GM10266 (cell line): ENCODE measurements around the gene QPCT.
"Not testable (repeated sequence)": the region's sequence is repeated elsewhere in the genome, so short reads cannot be mapped to it uniquely, and the experiment has no call there.

Source experiments
- DNase-seq: peaks from one replicate; pipeline ENCODE4 v3.0.0; 2012; ENCODE audit errors: extremely low spot score
- CTCF ChIP-seq: IDR thresholded peaks from 2 replicates; pipeline ENCODE4 v1.5.1; 2012; ENCODE audit warnings: mild to moderate bottlenecking, low read depth; ENCODE audit not compliant: control insufficient read depth, insufficient read depth; ENCODE audit errors: missing control alignments

Gene QPCT

GRCh38 chr2:37400041-37400440 is 55.6 kb downstream of the QPCT start:
- TF ChIP-seq CTCF: no peak
- no peak for DNase-seq

GRCh38 chr2:37402636-37403035 is 58.2 kb downstream of the QPCT start:
- TF ChIP-seq CTCF: no peak
- no peak for DNase-seq

- DNase-seq: no peak
- TF ChIP-seq CTCF: no peak
These were observed 61.4 kb downstream of the QPCT start for GRCh38 chr2:37405781-37406180.

- no peak for TF ChIP-seq CTCF
- DNase-seq: no peak
These were observed 67.8 kb downstream of the QPCT start for GRCh38 chr2:37412231-37412630.

- DNase-seq: not testable (repeated sequence)
These were observed 69.6 kb downstream of the QPCT start for GRCh38 chr2:37413911-37414469.

GRCh38 chr2:37414470-37414949 is 70.1 kb downstream of the QPCT start:
- DNase-seq: peak; percentile 61
- TF ChIP-seq CTCF: peak; percentile 86

- peak; percentile 42 for TF ChIP-seq CTCF
- no peak for DNase-seq
These were observed 70.8 kb downstream of the QPCT start for GRCh38 chr2:37415128-37415820.
